HCT116 (cell line): ENCODE measurements around the gene LORICRIN.

ENCODE experiments used
- CEBPB ChIP-seq: IDR thresholded peaks from 2 replicates; pipeline ENCODE4 v1.6.1; 2012; ENCODE audit warnings: low read depth
- EZH2 ChIP-seq: fragments of 200-600 bp; sonication (generic); IDR thresholded peaks from 2 replicates; pipeline ENCODE4 v1.6.1; 2017; ENCODE audit warnings: antibody characterized with exemption, mixed run types
- EZH2phosphoT487 ChIP-seq: fragments of 200-600 bp; IDR thresholded peaks from 2 replicates; pipeline ENCODE4 v1.6.1; 2018; ENCODE audit warnings: antibody characterized with exemption, borderline replicate concordance
- JUND ChIP-seq: IDR thresholded peaks from 2 replicates; pipeline ENCODE4 v1.6.1; 2012
- POLR2A ChIP-seq: IDR thresholded peaks from 2 replicates; pipeline ENCODE4 v1.7.0; 2011; ENCODE audit warnings: borderline replicate concordance; ENCODE audit not compliant: insufficient read depth, insufficient read length; ENCODE audit errors: extremely low read depth
- POLR2AphosphoS5 ChIP-seq: IDR thresholded peaks from 2 replicates; pipeline ENCODE4 v1.6.1; 2011; ENCODE audit warnings: mild to moderate bottlenecking, low read depth, low read length, moderate library complexity
- RAD21 ChIP-seq: IDR thresholded peaks from 2 replicates; pipeline ENCODE4 v1.6.1; 2012; ENCODE audit warnings: low read depth, mild to moderate bottlenecking
- SIN3A ChIP-seq: IDR thresholded peaks from 2 replicates; pipeline ENCODE4 v1.6.1; 2012; ENCODE audit warnings: low read depth
- YY1 ChIP-seq: IDR thresholded peaks from 2 replicates; pipeline ENCODE4 v1.6.1; 2011; ENCODE audit warnings: low read length, low read depth, moderate library complexity, mild to moderate bottlenecking; ENCODE audit not compliant: insufficient replicate concordance; ENCODE audit errors: extremely low read depth
- TF ChIP-seq, protein P1 (sequence below), 3 experiments: fragments of 200-600 bp in 1 of 3; sonication (generic) in 1 of 3; IDR thresholded peaks in 2 of 3; conservative IDR thresholded peaks in 1 of 3; 2 replicates each; pipeline ENCODE4 v1.5.1; 2012 to 2017; ENCODE audit warnings: low read depth in 2 of 3, low read length in 2 of 3, antibody characterized with exemption in 1 of 3, borderline replicate concordance in 1 of 3, control low read depth in 1 of 3, mild to moderate bottlenecking in 1 of 3, mixed read lengths in 1 of 3, mixed run types in 1 of 3, moderate library complexity in 1 of 3; ENCODE audit not compliant: insufficient read depth in 1 of 3
- TF ChIP-seq, protein P2 (sequence below): IDR thresholded peaks from 2 replicates; pipeline ENCODE4 v1.6.1; 2012; ENCODE audit warnings: low read depth
- TF ChIP-seq, protein P3 (sequence below): IDR thresholded peaks from 2 replicates; pipeline ENCODE4 v1.6.1; 2012
- TF ChIP-seq, protein P4 (sequence below): IDR thresholded peaks from 2 replicates; pipeline ENCODE4 v1.6.1; 2012

DNA sequence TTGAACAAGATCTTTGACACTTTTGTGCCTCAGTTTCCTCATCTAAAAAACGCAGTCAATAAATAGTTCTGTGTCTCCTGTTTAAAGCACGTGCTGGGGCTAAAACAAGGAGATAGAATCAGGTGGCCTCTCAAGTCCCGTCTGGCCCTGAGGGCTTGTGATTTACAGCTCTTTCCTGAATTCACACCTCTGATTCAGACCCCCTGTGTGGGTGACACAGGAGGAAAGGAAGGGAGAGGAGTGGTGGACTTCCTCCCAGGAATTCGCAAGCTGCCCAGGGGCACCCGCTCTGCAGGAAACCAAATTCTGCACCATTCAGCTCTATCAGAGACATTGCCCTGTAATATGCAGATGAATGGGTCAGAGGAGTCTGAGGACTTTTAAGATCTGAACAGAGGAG is 47.3 kb upstream of the LORICRIN start:
- TF ChIP-seq, protein P1, sequence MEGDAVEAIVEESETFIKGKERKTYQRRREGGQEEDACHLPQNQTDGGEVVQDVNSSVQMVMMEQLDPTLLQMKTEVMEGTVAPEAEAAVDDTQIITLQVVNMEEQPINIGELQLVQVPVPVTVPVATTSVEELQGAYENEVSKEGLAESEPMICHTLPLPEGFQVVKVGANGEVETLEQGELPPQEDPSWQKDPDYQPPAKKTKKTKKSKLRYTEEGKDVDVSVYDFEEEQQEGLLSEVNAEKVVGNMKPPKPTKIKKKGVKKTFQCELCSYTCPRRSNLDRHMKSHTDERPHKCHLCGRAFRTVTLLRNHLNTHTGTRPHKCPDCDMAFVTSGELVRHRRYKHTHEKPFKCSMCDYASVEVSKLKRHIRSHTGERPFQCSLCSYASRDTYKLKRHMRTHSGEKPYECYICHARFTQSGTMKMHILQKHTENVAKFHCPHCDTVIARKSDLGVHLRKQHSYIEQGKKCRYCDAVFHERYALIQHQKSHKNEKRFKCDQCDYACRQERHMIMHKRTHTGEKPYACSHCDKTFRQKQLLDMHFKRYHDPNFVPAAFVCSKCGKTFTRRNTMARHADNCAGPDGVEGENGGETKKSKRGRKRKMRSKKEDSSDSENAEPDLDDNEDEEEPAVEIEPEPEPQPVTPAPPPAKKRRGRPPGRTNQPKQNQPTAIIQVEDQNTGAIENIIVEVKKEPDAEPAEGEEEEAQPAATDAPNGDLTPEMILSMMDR (IDR thresholded peaks at IDR 0.05 in 2 of 3, conservative IDR thresholded peaks at IDR 0.05 in 1 of 3; ENCODE audit: borderline replicate concordance in 1 of 3, insufficient read depth in 1 of 3, low read depth in 2 of 3, low read length in 2 of 3), result no peak
- TF ChIP-seq, protein P2, sequence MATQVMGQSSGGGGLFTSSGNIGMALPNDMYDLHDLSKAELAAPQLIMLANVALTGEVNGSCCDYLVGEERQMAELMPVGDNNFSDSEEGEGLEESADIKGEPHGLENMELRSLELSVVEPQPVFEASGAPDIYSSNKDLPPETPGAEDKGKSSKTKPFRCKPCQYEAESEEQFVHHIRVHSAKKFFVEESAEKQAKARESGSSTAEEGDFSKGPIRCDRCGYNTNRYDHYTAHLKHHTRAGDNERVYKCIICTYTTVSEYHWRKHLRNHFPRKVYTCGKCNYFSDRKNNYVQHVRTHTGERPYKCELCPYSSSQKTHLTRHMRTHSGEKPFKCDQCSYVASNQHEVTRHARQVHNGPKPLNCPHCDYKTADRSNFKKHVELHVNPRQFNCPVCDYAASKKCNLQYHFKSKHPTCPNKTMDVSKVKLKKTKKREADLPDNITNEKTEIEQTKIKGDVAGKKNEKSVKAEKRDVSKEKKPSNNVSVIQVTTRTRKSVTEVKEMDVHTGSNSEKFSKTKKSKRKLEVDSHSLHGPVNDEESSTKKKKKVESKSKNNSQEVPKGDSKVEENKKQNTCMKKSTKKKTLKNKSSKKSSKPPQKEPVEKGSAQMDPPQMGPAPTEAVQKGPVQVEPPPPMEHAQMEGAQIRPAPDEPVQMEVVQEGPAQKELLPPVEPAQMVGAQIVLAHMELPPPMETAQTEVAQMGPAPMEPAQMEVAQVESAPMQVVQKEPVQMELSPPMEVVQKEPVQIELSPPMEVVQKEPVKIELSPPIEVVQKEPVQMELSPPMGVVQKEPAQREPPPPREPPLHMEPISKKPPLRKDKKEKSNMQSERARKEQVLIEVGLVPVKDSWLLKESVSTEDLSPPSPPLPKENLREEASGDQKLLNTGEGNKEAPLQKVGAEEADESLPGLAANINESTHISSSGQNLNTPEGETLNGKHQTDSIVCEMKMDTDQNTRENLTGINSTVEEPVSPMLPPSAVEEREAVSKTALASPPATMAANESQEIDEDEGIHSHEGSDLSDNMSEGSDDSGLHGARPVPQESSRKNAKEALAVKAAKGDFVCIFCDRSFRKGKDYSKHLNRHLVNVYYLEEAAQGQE, result no peak
- TF ChIP-seq RAD21, result no peak
- no peak for TF ChIP-seq YY1
- no peak for TF ChIP-seq POLR2A
- no peak for TF ChIP-seq JUND
- TF ChIP-seq SIN3A, result no peak
- TF ChIP-seq, protein P3, sequence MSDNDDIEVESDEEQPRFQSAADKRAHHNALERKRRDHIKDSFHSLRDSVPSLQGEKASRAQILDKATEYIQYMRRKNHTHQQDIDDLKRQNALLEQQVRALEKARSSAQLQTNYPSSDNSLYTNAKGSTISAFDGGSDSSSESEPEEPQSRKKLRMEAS, result no peak
- TF ChIP-seq POLR2AphosphoS5, result no peak
- TF ChIP-seq EZH2phosphoT487, result no peak
- no peak for TF ChIP-seq EZH2
- TF ChIP-seq, protein P4, sequence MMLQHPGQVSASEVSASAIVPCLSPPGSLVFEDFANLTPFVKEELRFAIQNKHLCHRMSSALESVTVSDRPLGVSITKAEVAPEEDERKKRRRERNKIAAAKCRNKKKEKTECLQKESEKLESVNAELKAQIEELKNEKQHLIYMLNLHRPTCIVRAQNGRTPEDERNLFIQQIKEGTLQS, result no peak
- TF ChIP-seq CEBPB, result no peak
